ENCODE measurements around the gene HUS1. TPM values are rescaled to one million over a fixed set of nuclear protein-coding genes. Genes with fewer than 3 reads are reported as not detected.
"Not testable (repeated sequence)": the region's sequence is repeated elsewhere in the genome, so short reads cannot be mapped to it uniquely, and the experiment has no call there.

HUS1 gene
- total RNA-seq, 2 donors from 2014 or later: 60.4 to 61.7 TPM

- ATAC-seq (peak in 1 of 2 donors; percentile 34), DNase-seq (ENCODE audit: low spot score) (no peak)
- H3K4me1 Mint-ChIP-seq (ENCODE audit: low read depth in 2 of 2): no peaks in the 10 kb centered on the region
These were observed 32.6 kb downstream of the HUS1 start for GRCh38 chr7:47946581-47947354.

GRCh38 chr7:47945261-47946015, 34.0 kb downstream of the HUS1 start:
- no peak for DNase-seq (ENCODE audit: low spot score)
- Mint-ChIP-seq H3K9me3 (no peaks in the 10 kb centered on the region), H3K4me3 (no peak overlapping the region), H3K27ac (no peak overlapping the region), H3K27me3 (no peaks in the 10 kb centered on the region), H3K4me1 (ENCODE audit: low read depth in 2 of 2) (no peaks in the 10 kb centered on the region), H3K36me3 (no peaks in the 10 kb centered on the region)
- ATAC-seq: no peak

More at GRCh38 chr7:47946581-47947354, 32.6 kb downstream of the HUS1 start:
- H3K4me3 Mint-ChIP-seq: no peak overlapping the region
- H3K27ac Mint-ChIP-seq: no peak overlapping the region
- no peaks in the 10 kb centered on the region for H3K9me3 Mint-ChIP-seq
- no peaks in the 10 kb centered on the region for H3K36me3 Mint-ChIP-seq
- no peaks in the 10 kb centered on the region for H3K27me3 Mint-ChIP-seq

- no peaks in the 10 kb centered on the region for H3K9me3 Mint-ChIP-seq
- H3K4me1 Mint-ChIP-seq (ENCODE audit: low read depth in 2 of 2): no peaks in the 10 kb centered on the region
- DNase-seq (ENCODE audit: low spot score) (no peak), ATAC-seq (no peak)
- no peak overlapping the region for H3K27ac Mint-ChIP-seq
- no peaks in the 10 kb centered on the region for H3K27me3 Mint-ChIP-seq
- H3K4me3 Mint-ChIP-seq: no peak overlapping the region
- H3K36me3 Mint-ChIP-seq: no peaks in the 10 kb centered on the region
These were observed 34.7 kb downstream of the HUS1 start for GRCh38 chr7:47944536-47945260.

DNA sequence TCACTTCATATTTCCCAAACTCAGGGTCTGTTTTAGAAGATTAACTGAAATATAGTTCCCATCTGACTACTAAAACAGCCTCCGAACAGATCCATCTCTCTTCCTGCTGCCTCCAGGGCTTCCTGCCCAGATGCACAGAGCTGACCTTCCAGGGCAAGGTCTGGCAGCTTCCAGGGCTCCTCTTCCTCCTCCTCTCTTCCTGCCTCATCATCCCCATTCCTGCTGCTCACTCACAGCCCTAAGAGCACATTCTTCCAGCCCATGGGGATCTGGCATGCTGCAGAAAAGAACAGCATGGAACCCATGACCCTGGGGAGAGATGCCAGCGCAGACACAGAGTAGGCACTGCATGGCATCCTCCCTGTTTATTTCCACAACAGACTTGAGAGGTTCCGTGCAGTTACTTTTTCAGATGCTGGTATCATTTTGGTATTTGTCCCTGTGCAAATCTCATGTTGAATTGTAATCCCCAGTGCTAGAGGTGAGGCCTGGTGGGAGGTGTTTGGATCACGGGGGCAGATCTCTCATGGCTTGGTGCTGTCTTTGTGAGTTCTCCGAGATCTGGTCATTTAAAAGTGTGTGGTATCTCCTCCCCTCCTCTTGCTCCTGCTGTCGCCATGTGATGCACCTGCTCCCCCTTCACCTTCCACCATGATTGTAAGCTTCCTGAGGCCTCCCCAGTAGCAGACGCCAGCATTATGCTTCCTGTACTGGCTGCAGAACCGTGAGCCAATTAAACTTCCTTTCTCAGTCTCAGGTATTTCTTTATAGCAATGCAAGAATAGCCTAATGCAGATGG, 35.5 kb downstream of the HUS1 start:
- Mint-ChIP-seq H3K27ac (no peak overlapping the region), H3K27me3 (no peaks in the 10 kb centered on the region), H3K4me3 (no peak overlapping the region), H3K9me3 (no peaks in the 10 kb centered on the region), H3K36me3 (no peaks in the 10 kb centered on the region), H3K4me1 (ENCODE audit: low read depth in 2 of 2) (no peaks in the 10 kb centered on the region)
- no peak for ATAC-seq
- DNase-seq (ENCODE audit: low spot score): no peak

- H3K4me3 Mint-ChIP-seq; DNase-seq (ENCODE audit: low spot score); ATAC-seq; H3K9me3 Mint-ChIP-seq; H3K4me1 Mint-ChIP-seq (ENCODE audit: low read depth in 2 of 2); H3K27me3 Mint-ChIP-seq; H3K27ac Mint-ChIP-seq; H3K36me3 Mint-ChIP-seq: not testable (repeated sequence)
These were observed 36.8 kb downstream of the HUS1 start for GRCh38 chr7:47942651-47943050.

DNA sequence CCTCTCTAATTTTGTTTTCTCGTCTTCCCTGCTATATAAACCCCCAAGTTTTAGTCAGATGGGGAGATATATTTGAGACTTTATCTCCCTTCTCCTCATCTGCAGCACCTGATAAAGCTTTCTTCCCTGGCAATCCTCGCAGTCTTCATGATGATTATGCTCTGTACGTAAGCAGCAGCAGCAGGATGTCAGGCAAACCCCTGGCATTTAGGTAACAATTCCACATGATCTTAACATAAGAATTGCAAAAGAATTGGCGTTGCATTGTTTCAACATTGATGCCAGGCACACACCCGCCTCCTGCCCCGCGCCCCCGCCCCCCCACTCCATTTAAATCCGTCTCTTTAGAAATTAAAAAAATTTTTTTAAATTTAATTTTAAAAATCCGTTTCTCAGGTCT, 37.3 kb downstream of the HUS1 start:
- Mint-ChIP-seq H3K27ac (no peak overlapping the region), H3K4me1 (ENCODE audit: low read depth in 2 of 2) (peaks cover 4 to 6% of the 10 kb centered on the region in 2 donors), H3K27me3 (no peaks in the 10 kb centered on the region), H3K36me3 (no peaks in the 10 kb centered on the region), H3K4me3 (no peak overlapping the region), H3K9me3 (no peaks in the 10 kb centered on the region)
- DNase-seq (ENCODE audit: low spot score): no peak
- ATAC-seq: no peak

GRCh38 chr7:47941136-47941844, 38.1 kb downstream of the HUS1 start:
- Mint-ChIP-seq H3K9me3 (no peaks in the 10 kb centered on the region), H3K27ac (no peak overlapping the region), H3K4me1 (ENCODE audit: low read depth in 2 of 2) (peaks cover 4 to 7% of the 10 kb centered on the region in 2 donors), H3K36me3 (no peaks in the 10 kb centered on the region), H3K27me3 (no peaks in the 10 kb centered on the region), H3K4me3 (no peak overlapping the region)
- ATAC-seq: no peak
- DNase-seq (ENCODE audit: low spot score): no peak

- H3K4me3 Mint-ChIP-seq: no peak overlapping the region
- H3K9me3 Mint-ChIP-seq: no peaks in the 10 kb centered on the region
- no peaks in the 10 kb centered on the region for H3K27me3 Mint-ChIP-seq
- H3K4me1 Mint-ChIP-seq (ENCODE audit: low read depth in 2 of 2): peaks cover 4 to 7% of the 10 kb centered on the region in 2 donors
- ATAC-seq (no peak), DNase-seq (ENCODE audit: low spot score) (no peak)
- no peaks in the 10 kb centered on the region for H3K36me3 Mint-ChIP-seq
- H3K27ac Mint-ChIP-seq: no peak overlapping the region
These were observed 39.1 kb downstream of the HUS1 start for GRCh38 chr7:47940088-47941013.

DNA sequence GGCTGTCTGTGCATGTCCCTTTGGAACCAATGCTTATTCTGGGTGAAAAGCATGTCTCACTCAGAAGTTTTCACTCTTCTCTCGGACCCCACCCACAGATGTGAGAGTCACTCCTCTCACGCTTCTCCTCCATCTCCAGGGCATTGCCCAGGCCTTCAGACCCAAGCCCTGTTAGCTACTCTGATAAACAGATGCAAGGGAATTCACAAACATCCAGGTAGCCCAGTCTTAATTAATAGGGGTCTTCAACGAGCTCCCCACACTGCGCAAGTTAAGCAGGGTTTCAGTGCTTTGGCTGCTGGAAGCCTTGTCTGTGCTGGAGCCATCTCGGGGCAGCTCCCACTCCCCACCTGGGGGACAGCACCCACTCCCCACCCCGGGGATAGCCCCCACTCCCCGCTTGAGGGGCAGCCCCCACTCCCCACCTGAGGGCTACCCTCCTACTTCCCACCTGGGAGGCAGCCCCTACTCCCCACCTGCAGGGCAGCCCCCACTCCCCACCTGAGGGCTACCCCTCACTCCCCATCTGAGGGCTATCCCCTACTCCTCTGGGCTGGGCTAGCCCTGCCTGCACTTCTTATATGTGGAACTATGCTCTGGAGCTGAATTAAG, 39.9 kb downstream of the HUS1 start:
- DNase-seq (ENCODE audit: low spot score) (no peak), ATAC-seq (peak in 1 of 2 donors; percentile 34)
- no peak overlapping the region for H3K27ac Mint-ChIP-seq
- H3K27me3 Mint-ChIP-seq: no peaks in the 10 kb centered on the region
- no peak overlapping the region for H3K4me3 Mint-ChIP-seq
- no peaks in the 10 kb centered on the region for H3K36me3 Mint-ChIP-seq
- H3K9me3 Mint-ChIP-seq: no peaks in the 10 kb centered on the region
- H3K4me1 Mint-ChIP-seq (ENCODE audit: low read depth in 2 of 2): peaks cover 4 to 7% of the 10 kb centered on the region in 2 donors

GRCh38 chr7:47938574-47939165, 40.7 kb downstream of the HUS1 start:
- DNase-seq (ENCODE audit: low spot score) (no peak), ATAC-seq (no peak)
- no peaks in the 10 kb centered on the region for H3K9me3 Mint-ChIP-seq
- peaks cover 4 to 7% of the 10 kb centered on the region in 2 donors for H3K4me1 Mint-ChIP-seq (ENCODE audit: low read depth in 2 of 2)
- no peak overlapping the region for H3K27ac Mint-ChIP-seq
- H3K36me3 Mint-ChIP-seq: no peaks in the 10 kb centered on the region
- H3K4me3 Mint-ChIP-seq: no peak overlapping the region
- H3K27me3 Mint-ChIP-seq: no peaks in the 10 kb centered on the region

DNA sequence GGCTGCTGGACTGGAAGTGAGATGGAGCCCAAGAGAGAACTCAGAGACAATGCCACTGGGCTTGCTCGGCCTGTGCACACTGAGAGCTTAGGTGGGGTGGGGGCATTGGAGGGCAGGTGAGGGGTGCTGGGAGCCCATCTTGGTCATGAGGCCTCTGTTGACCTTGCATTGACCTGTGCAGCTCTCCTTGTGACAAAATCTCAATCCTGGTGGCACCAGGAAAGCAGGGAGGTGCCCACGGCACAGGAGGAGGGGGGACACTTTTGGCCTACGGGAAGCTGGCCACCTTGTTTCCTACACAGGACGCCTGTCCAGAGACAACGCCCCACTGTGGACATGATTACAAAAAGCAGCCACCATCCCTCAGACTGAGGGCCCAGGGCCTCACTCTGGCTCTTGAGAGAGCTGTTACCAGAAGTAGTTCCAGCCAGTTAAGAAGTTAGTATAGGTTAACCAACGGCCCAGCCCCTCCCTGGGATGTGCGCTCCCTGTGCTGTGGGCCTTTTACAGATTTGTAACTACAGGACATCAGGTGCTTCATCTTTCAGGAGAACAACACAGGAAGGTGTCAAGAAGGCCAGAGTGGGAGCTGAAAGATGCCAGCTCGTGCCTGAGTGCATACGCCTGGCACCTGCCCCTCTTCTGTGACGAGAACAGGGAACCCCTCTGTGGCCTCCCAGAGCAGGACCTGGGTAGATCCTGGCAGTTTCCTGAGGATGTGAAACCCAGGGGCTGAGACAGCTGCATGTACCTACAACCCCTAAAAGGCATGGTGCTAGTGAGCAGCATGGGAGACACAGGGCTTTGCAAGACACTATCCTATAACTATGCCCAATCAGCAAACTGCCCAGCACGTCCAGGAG, 41.5 kb downstream of the HUS1 start:
- Mint-ChIP-seq H3K4me1 (ENCODE audit: low read depth in 2 of 2) (peaks cover 4 to 7% of the 10 kb centered on the region in 2 donors), H3K9me3 (no peaks in the 10 kb centered on the region), H3K36me3 (no peaks in the 10 kb centered on the region), H3K27ac (peak overlapping the region in 1 of 2 donors; percentile 53), H3K27me3 (no peaks in the 10 kb centered on the region), H3K4me3 (peak overlapping the region; percentile 67)
- ATAC-seq (peak in 1 of 2 donors; percentile 19), DNase-seq (ENCODE audit: low spot score) (no peak)
